ENCODE measurements around the gene NFE2L1. TPM values are rescaled to one million over a fixed set of nuclear protein-coding genes. Genes with fewer than 3 reads are reported as not detected.
A peak's percentile ranks its signal among the peaks of the same experiment; 100 is the strongest.
"Not testable (repeated sequence)": the region's sequence is repeated elsewhere in the genome, so short reads cannot be mapped to it uniquely, and the experiment has no call there.

Gene NFE2L1, protein sequence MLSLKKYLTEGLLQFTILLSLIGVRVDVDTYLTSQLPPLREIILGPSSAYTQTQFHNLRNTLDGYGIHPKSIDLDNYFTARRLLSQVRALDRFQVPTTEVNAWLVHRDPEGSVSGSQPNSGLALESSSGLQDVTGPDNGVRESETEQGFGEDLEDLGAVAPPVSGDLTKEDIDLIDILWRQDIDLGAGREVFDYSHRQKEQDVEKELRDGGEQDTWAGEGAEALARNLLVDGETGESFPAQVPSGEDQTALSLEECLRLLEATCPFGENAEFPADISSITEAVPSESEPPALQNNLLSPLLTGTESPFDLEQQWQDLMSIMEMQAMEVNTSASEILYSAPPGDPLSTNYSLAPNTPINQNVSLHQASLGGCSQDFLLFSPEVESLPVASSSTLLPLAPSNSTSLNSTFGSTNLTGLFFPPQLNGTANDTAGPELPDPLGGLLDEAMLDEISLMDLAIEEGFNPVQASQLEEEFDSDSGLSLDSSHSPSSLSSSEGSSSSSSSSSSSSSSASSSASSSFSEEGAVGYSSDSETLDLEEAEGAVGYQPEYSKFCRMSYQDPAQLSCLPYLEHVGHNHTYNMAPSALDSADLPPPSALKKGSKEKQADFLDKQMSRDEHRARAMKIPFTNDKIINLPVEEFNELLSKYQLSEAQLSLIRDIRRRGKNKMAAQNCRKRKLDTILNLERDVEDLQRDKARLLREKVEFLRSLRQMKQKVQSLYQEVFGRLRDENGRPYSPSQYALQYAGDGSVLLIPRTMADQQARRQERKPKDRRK
- total RNA-seq: 290 to 445 TPM (median 444 TPM) in 3 replicates
- long read RNA-seq, full-length matches to known transcripts: 24 of 175 reads
- long read RNA-seq, partial matches to known transcripts: 19 of 175 reads
- long read RNA-seq, other reads (novel, unspliced or antisense): 132 of 175 reads

DNA sequence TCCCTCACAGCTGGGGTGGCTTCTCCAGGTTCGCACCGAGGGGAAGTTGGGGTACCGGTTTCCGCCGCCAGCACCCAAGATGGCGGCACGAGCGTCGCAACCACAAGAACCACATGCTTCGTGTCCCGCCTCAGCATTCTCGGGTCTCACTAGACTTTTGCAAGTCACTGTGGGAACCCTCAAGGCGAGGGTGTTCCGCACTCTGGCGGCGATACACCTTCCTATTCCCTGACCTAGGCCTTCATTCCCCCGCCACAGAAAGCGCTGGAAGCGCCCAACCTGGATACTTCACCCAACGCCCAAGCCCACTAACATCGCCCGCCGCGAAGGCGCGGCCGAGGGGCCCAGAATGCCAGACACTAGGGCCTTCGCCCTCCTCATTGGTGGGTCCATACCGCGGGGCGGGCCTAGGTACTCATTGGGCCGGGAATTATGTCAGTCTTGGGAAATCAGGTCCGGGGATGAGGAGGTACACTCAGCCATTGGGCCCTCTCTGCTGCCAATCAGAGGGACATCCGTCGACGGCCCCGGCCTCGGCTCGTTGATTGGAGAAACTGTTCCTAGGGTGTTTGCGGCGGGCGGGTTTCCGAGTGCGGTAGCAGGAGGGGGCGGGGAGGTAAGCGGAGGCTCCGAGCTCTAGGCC, at the start of gene NFE2L1:
TSS of gene NFE2L1 (plus strand) at position 619 of the 643 bp plus-strand sequence. CDS start 2,760 bp downstream, outside the sequence.
- TF ChIP-seq CTCF (IDR thresholded peaks at IDR 0.05): no peak
- Mint-ChIP-seq H3K4me3 (ENCODE audit: unreplicated experiment) (peak within 1 kb of the TSS; percentile 94), H3K27ac (ENCODE audit: unreplicated experiment) (peak within 1 kb of the TSS; percentile 100), H3K27me3 (ENCODE audit: low read depth) (no peaks in the 10 kb centered on the region), H3K36me3 (ENCODE audit: low read depth) (peaks cover 11% of the 10 kb centered on the region), H3K9me3 (ENCODE audit: low read depth) (no peaks in the 10 kb centered on the region), H3K4me1 (ENCODE audit: low read depth) (peaks cover 62% of the 10 kb centered on the region)
- peak; percentile 100 for DNase-seq (ENCODE audit: low spot score)

- H3K9me3 Mint-ChIP-seq (ENCODE audit: low read depth): no peaks in the 10 kb centered on the region
- no peaks in the 10 kb centered on the region for H3K36me3 Mint-ChIP-seq (ENCODE audit: low read depth)
- no peak overlapping the region for H3K4me3 Mint-ChIP-seq (ENCODE audit: unreplicated experiment)
- no peak for TF ChIP-seq CTCF (IDR thresholded peaks at IDR 0.05)
- H3K27me3 Mint-ChIP-seq (ENCODE audit: low read depth): no peaks in the 10 kb centered on the region
- DNase-seq (ENCODE audit: low spot score): no peak
- no peak overlapping the region for H3K27ac Mint-ChIP-seq (ENCODE audit: unreplicated experiment)
- peaks cover 18% of the 10 kb centered on the region for H3K4me1 Mint-ChIP-seq (ENCODE audit: low read depth)
These were observed 48.6 kb upstream of the NFE2L1 start for GRCh38 chr17:47999582-47999981.

GRCh38 chr17:48001197-48001596, 47.0 kb upstream of the NFE2L1 start:
- DNase-seq (ENCODE audit: low spot score): no peak
- no peak overlapping the region for H3K27ac Mint-ChIP-seq (ENCODE audit: unreplicated experiment)
- no peak for TF ChIP-seq CTCF (IDR thresholded peaks at IDR 0.05)
- no peak overlapping the region for H3K4me3 Mint-ChIP-seq (ENCODE audit: unreplicated experiment)
- H3K4me1 Mint-ChIP-seq (ENCODE audit: low read depth): peaks cover 26% of the 10 kb centered on the region
- H3K27me3 Mint-ChIP-seq (ENCODE audit: low read depth): no peaks in the 10 kb centered on the region
- H3K9me3 Mint-ChIP-seq (ENCODE audit: low read depth): no peaks in the 10 kb centered on the region
- no peaks in the 10 kb centered on the region for H3K36me3 Mint-ChIP-seq (ENCODE audit: low read depth)

GRCh38 chr17:48001657-48002056, 46.5 kb upstream of the NFE2L1 start:
- H3K4me1 Mint-ChIP-seq (ENCODE audit: low read depth): peaks cover 26% of the 10 kb centered on the region
- H3K36me3 Mint-ChIP-seq (ENCODE audit: low read depth); H3K4me3 Mint-ChIP-seq (ENCODE audit: unreplicated experiment); H3K9me3 Mint-ChIP-seq (ENCODE audit: low read depth); DNase-seq (ENCODE audit: low spot score); H3K27me3 Mint-ChIP-seq (ENCODE audit: low read depth); H3K27ac Mint-ChIP-seq (ENCODE audit: unreplicated experiment): not testable (repeated sequence)

DNA sequence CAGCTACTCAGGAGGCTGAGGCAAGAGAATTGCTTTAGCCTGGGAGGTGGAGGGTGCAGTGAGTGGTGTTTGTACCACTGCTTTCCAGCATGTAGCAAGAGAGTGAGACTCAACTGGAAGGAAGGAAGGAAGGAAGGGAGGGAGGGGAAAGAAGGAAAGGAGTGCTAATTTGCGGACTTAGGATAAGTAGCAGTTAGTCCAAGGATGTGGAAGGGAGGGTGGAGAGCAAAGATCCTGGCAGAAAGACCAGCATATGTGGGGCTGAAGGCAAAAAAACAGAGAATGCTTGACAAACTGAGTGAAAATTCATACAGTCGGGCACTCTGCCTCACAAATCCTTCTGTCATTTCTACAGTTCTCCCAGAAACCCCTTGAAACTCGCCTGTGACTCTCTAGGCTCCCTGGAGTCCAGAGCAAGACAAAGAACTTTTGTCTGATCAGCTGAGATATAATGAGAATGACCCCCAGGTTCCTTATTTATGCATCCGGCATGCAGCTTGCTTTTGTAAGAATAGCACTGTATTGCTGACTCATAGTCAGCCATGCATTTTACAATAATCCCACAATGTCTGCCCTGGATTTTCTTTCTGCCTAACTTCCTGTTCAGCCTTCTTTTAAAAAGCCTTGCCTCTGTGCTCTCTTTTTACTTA, 45.8 kb upstream of the NFE2L1 start:
- DNase-seq (ENCODE audit: low spot score): no peak
- Mint-ChIP-seq H3K36me3 (ENCODE audit: low read depth) (no peaks in the 10 kb centered on the region), H3K27me3 (ENCODE audit: low read depth) (no peaks in the 10 kb centered on the region), H3K27ac (ENCODE audit: unreplicated experiment) (peak overlapping the region; percentile 89), H3K4me3 (ENCODE audit: unreplicated experiment) (no peak overlapping the region), H3K4me1 (ENCODE audit: low read depth) (peaks cover 26% of the 10 kb centered on the region), H3K9me3 (ENCODE audit: low read depth) (no peaks in the 10 kb centered on the region)
- no peak for TF ChIP-seq CTCF (IDR thresholded peaks at IDR 0.05)
